Endothelial cell of umbilical vein (primary cell): ENCODE results near the gene MALT1.

ENCODE experiments used
- CTCF ChIP-seq, 2 donors: IDR thresholded peaks; 1 replicate in 1 of 2; 2 replicates in 1 of 2; pipeline ENCODE4 v1.5.1; 2011; ENCODE audit warnings: low read length in 2 of 2, mild to moderate bottlenecking in 2 of 2, moderate library complexity in 2 of 2, control low read depth in 1 of 2, inconsistent platforms in 1 of 2, low read depth in 1 of 2; ENCODE audit not compliant: insufficient read depth in 1 of 2; ENCODE audit errors: extremely low read depth in 1 of 2
- EZH2 ChIP-seq: IDR thresholded peaks from 2 replicates; pipeline ENCODE4 v1.6.1; 2012; ENCODE audit warnings: borderline replicate concordance, low read depth, mild to moderate bottlenecking, moderate library complexity, low read length, inconsistent platforms; ENCODE audit not compliant: severe bottlenecking
- FOS ChIP-seq: IDR thresholded peaks from 2 replicates; pipeline ENCODE4 v1.6.1; 2011; ENCODE audit warnings: mild to moderate bottlenecking, low read length, moderate library complexity, borderline replicate concordance; ENCODE audit not compliant: insufficient read depth
- GATA2 ChIP-seq: IDR thresholded peaks from 2 replicates; pipeline ENCODE4 v1.7.0; 2011; ENCODE audit warnings: low read depth, mild to moderate bottlenecking, moderate library complexity, mixed read lengths, low read length; ENCODE audit not compliant: insufficient read length, insufficient read depth
- POLR2AphosphoS5 ChIP-seq: IDR thresholded peaks from 2 replicates; pipeline ENCODE4 v1.6.1; 2012; ENCODE audit warnings: low read depth, mild to moderate bottlenecking, control low read depth, low read length, moderate library complexity; ENCODE audit not compliant: insufficient read depth

DNA sequence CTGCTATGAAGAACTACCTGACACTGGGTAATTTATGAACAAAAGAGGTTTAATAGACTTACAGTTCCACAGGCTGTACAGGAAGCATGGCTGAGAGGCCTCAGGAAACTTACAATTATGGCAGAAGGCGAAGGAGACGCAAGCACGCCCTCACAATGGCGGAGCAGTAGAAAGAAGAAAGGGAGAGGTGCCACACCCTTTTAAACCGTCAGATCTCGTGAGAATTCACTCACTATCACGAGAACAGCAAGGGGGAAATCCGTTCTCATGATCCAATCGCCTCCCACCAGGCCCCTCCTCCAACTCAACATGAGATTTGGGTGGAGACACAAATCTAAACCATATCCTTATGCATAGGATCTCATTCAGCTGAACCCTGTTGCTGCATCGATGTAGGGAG, 108.8 kb downstream of the MALT1 start:
- TF ChIP-seq CTCF (IDR thresholded peaks at IDR 0.05; ENCODE audit: extremely low read depth in 1 of 2, insufficient read depth in 1 of 2, low read depth in 1 of 2, low read length in 2 of 2) (no peak), GATA2 (no peak), POLR2AphosphoS5 (no peak), EZH2 (no peak), FOS (no peak)
